Mesothelial cell of epicardium (in vitro differentiated cells): Measurements from ENCODE around the gene CRADD. TPM values are rescaled to one million over a fixed set of nuclear protein-coding genes. Genes with fewer than 3 reads are reported as not detected.

Experiments used
- DNase-seq, 2 experiments: peaks; one replicate each; pipeline ENCODE4 v3.0.0; 2021; ENCODE audit warnings: low spot score in 2 of 2; ENCODE audit not compliant: unreplicated experiment in 2 of 2
- H3K27ac Mint-ChIP-seq: 2 replicates; pipeline ENCODE4 v1.8.0; 2021; ENCODE audit warnings: mixed read lengths
- H3K27me3 Mint-ChIP-seq: 2 replicates; pipeline ENCODE4 v1.8.0; 2021; ENCODE audit warnings: low read depth, mixed read lengths
- H3K36me3 Mint-ChIP-seq: 2 replicates; pipeline ENCODE4 v1.8.0; 2021; ENCODE audit warnings: mixed read lengths
- H3K4me1 Mint-ChIP-seq: 2 replicates; pipeline ENCODE4 v1.8.0; 2021; ENCODE audit warnings: mixed read lengths
- H3K4me3 Mint-ChIP-seq: 2 replicates; pipeline ENCODE4 v1.8.0; 2021; ENCODE audit warnings: mild to moderate bottlenecking, moderate library complexity, mixed read lengths
- H3K9me3 Mint-ChIP-seq: 2 replicates; pipeline ENCODE4 v1.8.0; 2021; ENCODE audit warnings: mixed read lengths
- total RNA-seq: library from RNA; stranded (reverse); gene quantifications from 3 replicates; pipeline ENCODE4 v1.2.1, GENCODE V29; 2021
- TF ChIP-seq, protein P1 (sequence below): fragments of 200-600 bp; sonication (generic); IDR thresholded peaks from one replicate; pipeline ENCODE4 v1.5.0; 2021; ENCODE audit warnings: antibody characterized with exemption; ENCODE audit not compliant: unreplicated experiment

The CRADD gene
- total RNA-seq, 1 donor from 2014 or later, result 6.6 TPM

DNA sequence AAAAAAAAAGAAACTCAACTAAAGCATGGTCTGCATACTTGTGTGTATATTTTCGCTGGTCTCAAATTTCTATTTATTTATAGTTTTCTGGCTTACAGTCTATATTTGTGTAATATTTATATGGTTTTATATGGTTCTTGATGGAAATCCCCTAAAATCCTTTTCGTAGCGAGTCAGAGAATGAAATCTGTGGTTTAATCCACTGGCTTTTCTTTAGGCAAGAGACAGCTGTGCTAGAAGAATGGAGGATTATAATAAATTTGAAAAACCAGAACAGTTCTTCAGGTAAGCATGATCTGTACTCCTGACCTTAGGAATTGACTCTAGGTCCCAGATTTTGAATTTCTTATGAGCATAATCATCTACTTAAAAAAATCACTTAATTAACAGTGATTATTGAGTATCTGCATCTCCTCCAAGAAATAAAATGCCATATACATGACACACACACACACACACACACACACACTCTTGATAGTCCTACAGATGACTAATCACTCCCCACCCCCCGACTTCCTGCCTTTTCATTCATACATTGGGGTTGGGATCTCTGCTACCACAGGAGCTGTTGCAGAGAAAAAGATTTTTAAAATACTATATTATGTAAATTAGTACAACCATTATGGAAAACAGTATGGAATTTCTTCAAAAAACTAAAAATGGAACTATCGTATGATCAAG lies 113.4 kb downstream of the CRADD start:
- no peak for DNase-seq
- no peaks in the 10 kb centered on the region for H3K9me3 Mint-ChIP-seq
- H3K4me1 Mint-ChIP-seq, result peaks cover 36% of the 10 kb centered on the region
- H3K4me3 Mint-ChIP-seq, result no peak overlapping the region
- TF ChIP-seq, protein P1, sequence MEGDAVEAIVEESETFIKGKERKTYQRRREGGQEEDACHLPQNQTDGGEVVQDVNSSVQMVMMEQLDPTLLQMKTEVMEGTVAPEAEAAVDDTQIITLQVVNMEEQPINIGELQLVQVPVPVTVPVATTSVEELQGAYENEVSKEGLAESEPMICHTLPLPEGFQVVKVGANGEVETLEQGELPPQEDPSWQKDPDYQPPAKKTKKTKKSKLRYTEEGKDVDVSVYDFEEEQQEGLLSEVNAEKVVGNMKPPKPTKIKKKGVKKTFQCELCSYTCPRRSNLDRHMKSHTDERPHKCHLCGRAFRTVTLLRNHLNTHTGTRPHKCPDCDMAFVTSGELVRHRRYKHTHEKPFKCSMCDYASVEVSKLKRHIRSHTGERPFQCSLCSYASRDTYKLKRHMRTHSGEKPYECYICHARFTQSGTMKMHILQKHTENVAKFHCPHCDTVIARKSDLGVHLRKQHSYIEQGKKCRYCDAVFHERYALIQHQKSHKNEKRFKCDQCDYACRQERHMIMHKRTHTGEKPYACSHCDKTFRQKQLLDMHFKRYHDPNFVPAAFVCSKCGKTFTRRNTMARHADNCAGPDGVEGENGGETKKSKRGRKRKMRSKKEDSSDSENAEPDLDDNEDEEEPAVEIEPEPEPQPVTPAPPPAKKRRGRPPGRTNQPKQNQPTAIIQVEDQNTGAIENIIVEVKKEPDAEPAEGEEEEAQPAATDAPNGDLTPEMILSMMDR, result no peak
- H3K27me3 Mint-ChIP-seq, result no peaks in the 10 kb centered on the region
- peaks cover 3% of the 10 kb centered on the region for H3K36me3 Mint-ChIP-seq
- H3K27ac Mint-ChIP-seq, result no peak overlapping the region

DNA sequence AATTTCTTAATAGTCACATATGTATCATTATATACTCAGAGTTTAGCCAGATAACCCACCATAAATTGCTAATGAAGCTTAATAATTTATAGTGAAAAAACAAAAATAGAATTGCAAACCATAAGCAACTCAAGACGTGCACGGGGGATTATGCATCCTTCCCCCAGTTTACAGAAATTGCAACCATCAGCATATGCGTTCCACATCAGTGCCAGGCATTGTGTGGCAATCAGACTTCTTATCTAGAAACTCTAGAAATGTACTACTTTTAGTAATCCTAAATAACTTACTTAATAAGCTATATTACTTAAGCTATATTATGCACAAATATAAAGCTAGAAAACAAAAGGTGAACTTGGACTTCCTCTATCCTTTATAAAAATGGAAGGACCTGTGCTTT lies 115.8 kb downstream of the CRADD start:
- Mint-ChIP-seq H3K27ac (no peak overlapping the region), H3K36me3 (peaks cover 1% of the 10 kb centered on the region), H3K4me1 (peaks cover 14% of the 10 kb centered on the region)

DNA sequence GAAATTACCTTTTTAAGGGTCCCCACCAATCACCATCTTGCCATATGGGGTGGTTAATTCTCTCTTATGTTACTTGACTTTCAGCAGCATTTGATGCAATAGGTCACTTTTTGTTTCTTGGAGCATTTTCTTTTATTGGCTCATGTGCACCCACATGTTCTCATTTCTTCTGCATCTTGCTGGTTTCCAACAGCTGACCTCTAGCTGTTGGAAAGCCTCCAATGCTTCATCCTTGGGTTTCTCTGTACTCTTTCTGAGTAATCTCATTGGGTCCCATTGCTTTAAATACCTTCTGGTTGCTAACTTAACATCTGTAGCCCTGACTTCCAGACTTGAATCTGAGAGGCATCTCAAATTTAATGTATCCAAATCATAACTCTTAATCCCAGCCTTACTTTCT lies 116.8 kb downstream of the CRADD start:
- Mint-ChIP-seq H3K27ac (no peak overlapping the region), H3K4me1 (peaks cover 12% of the 10 kb centered on the region)
- no peak for DNase-seq

More for the DNA sequence above, 115.8 kb downstream of the CRADD start:
- TF ChIP-seq, protein P1, result no peak
- no peak for DNase-seq
- H3K4me3 Mint-ChIP-seq, result no peak overlapping the region
- no peaks in the 10 kb centered on the region for H3K27me3 Mint-ChIP-seq
- no peaks in the 10 kb centered on the region for H3K9me3 Mint-ChIP-seq

DNA sequence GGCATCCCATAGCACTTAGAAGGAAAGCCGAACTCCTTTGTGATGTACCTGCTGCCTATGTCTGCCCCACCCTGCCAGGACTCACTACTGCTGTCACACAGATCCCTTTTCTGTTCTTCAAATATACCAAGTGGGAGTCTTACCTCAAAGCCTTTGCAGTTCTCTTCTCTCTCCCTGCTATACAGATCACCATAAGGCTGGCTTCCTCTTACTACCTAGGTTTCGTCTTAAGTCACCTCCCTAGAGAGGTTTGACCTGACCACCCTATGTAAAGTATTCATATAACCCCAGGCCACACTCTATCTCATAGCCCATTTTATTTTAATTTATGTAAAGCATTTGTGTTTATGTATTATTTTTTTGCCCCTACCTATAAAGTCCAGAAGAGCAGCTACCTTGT lies 117.6 kb downstream of the CRADD start:
- Mint-ChIP-seq H3K4me1 (peaks cover 4% of the 10 kb centered on the region), H3K27ac (no peak overlapping the region), H3K4me3 (no peak overlapping the region), H3K27me3 (no peaks in the 10 kb centered on the region), H3K9me3 (no peaks in the 10 kb centered on the region), H3K36me3 (no peaks in the 10 kb centered on the region)
- DNase-seq, result no peak
- TF ChIP-seq, protein P1, result no peak

More for the DNA sequence above, 116.8 kb downstream of the CRADD start:
- TF ChIP-seq, protein P1, result no peak
- no peaks in the 10 kb centered on the region for H3K9me3 Mint-ChIP-seq
- H3K36me3 Mint-ChIP-seq, result no peaks in the 10 kb centered on the region
- H3K4me3 Mint-ChIP-seq, result no peak overlapping the region
- no peaks in the 10 kb centered on the region for H3K27me3 Mint-ChIP-seq

DNA sequence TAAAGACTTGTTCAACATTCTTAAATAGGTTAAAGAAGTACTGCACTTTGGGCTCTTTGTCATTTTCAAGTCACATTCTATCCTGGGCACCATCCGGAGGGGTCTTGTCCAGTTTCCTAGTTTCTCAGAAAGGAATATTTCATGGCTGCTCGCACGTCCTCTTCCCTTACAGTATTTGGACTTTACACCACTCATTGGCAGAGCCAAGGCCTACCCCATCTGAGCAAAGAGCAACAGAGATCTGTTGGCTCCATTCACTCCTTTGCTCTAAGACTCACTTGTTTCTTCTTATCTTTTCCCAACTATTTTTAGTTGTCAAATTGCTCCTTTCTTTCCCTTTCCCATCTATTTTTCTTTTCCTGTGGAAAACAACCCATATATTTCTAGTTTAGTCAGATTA lies 118.2 kb downstream of the CRADD start:
- H3K4me3 Mint-ChIP-seq, result no peak overlapping the region
- no peaks in the 10 kb centered on the region for H3K36me3 Mint-ChIP-seq
- DNase-seq, result no peak
- no peaks in the 10 kb centered on the region for H3K4me1 Mint-ChIP-seq
- TF ChIP-seq, protein P1, result no peak
- H3K9me3 Mint-ChIP-seq, result no peaks in the 10 kb centered on the region
- H3K27ac Mint-ChIP-seq, result no peak overlapping the region
- H3K27me3 Mint-ChIP-seq, result no peaks in the 10 kb centered on the region
